GDM1 (cell line): ENCODE results near the gene FAM229B.

Source experiments
- DNase-seq: peaks from one replicate; lab custom pipeline; 2025; lab: John Stamatoyannopoulos, UW

FAM229B gene

DNA sequence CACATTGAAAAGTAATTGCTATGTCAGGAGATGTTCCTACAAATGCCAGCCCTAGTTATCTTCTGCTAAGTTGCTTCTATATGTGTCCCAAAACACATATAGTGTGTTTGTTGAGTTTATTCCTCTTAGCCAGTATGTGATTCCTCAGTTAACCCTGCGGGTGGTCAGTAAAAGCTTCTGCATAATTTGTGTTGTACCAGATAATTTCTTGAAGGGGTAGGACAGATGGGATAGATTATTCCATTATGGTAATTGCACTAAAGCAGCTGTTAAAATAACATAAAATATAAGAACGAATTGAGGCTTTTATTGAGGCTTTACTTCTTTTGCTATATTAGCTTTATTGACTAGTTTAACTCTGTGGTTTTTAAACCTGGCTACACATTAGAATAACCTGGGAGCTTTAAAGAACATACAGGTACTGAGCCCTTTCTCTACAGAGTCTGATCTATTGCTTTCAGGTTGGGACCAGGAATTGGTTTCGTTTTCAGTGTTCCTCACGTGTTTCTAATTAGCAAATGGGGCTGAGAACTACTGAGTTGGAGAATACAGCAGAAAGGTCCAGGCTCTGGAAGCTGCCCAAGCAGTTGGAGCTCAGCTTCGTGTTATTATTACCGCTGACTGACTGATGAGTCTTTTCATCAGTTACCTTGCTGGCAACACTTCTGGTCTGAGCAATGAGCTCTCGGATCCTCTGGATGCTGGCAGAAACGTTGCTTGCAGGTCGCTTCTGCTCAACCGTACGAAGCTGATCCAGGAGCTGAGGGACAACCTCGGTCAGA, 56.9 kb downstream of the FAM229B start:
- no peak for DNase-seq

- no peak for DNase-seq
These were observed 57.7 kb downstream of the FAM229B start for GRCh38 chr6:112145080-112145573.

- no peak for DNase-seq
These were observed 60.7 kb downstream of the FAM229B start for GRCh38 chr6:112148103-112148502.

DNA sequence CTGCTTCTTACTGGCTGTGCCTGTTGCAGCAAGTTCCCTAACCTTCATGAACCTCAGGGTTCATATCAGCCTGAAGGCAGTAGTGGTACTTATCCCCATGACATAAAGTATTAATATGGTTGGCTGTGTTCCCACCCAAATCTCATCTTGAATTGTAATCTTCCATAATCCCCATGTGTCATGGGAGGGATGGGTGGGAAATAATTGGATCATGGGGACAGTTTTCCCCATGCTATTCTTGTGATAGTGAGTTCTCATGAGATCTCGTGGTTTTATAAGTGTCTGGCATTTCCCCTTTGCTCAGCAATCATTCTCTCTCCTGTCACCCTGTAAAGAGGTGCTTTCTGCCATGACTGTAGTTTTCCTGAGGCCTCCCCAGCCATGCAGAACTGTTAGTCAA, 61.8 kb downstream of the FAM229B start:
- DNase-seq, result no peak

GRCh38 chr6:112149719-112150263, 62.4 kb downstream of the FAM229B start:
- no peak for DNase-seq

DNA sequence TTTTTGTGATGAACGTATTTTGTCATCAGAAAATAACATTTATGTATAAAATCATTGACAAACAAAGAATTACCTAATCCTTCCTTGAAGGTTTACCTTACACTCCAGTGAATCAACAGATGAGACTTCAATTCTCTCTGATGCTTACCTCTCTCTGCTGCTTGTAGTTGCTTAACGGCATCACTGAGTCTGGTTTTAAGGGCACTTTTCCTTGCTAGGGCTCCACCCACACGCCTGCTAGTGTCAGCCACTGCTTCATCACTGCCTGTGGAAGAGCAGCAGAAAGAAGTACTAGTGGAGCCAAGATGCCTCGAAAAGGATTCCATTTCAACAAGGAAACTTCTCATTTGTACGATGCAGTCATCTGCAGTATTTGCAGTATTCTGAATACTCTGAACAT, 63.0 kb downstream of the FAM229B start:
- DNase-seq, result no peak
